ENCODE data around the gene CNOT4. TPM values are rescaled to one million over a fixed set of nuclear protein-coding genes. Genes with fewer than 3 reads are reported as not detected.

The CNOT4 gene
- total and polyA plus RNA-seq, 10 donors: 5.3 to 36.9 (median 27.9) TPM

DNA sequence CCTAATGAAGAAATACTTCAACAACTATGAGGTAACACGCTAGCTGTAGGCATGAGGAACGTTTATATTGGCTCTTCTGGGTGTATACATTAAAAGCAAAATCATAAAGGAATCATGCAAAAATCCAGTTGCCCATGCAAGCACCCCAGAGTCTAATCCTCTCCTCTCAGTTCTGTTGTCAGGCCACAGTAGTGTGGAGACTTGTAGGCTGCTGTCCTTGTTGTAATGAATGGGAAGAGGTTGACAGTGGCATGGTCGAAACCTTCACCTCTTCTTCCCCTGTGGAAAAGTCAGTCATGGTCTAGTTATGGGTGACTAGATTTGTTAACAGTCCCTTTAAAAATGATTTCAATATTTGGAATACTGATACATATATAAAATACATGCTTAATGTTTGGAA, 121.3 kb downstream of the CNOT4 start:
- Histone ChIP-seq H3K27me3 (replicated peaks in 1 of 7) (no peaks in the 10 kb centered on the region), H3K4me1 (peaks cover 0 to 18% (median 0%) of the 10 kb centered on the region in 6 donors), H3K4me3 (no peak overlapping the region), H3K9me3 (no peaks in the 10 kb centered on the region), H3K36me3 (peaks cover 0 to 41% (median 6%) of the 10 kb centered on the region in 6 donors), H3K27ac (no peak overlapping the region)
- TF ChIP-seq POLR2A (IDR thresholded peaks at IDR 0.05) (no peak), POLR2AphosphoS5 (IDR thresholded peaks at IDR 0.05) (no peak)
- TF ChIP-seq, protein P1, sequence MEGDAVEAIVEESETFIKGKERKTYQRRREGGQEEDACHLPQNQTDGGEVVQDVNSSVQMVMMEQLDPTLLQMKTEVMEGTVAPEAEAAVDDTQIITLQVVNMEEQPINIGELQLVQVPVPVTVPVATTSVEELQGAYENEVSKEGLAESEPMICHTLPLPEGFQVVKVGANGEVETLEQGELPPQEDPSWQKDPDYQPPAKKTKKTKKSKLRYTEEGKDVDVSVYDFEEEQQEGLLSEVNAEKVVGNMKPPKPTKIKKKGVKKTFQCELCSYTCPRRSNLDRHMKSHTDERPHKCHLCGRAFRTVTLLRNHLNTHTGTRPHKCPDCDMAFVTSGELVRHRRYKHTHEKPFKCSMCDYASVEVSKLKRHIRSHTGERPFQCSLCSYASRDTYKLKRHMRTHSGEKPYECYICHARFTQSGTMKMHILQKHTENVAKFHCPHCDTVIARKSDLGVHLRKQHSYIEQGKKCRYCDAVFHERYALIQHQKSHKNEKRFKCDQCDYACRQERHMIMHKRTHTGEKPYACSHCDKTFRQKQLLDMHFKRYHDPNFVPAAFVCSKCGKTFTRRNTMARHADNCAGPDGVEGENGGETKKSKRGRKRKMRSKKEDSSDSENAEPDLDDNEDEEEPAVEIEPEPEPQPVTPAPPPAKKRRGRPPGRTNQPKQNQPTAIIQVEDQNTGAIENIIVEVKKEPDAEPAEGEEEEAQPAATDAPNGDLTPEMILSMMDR (IDR thresholded peaks at IDR 0.05 in 8 of 11, conservative IDR thresholded peaks at IDR 0.05 in 3 of 11): no peak
- 79 to 90% (median 81%) methylated on average over 3 of the region's 3 CpGs for WGBS, 5 donors
- intact Hi-C loops (cut with DNase I; ENCODE audit: low total_unique reads): no loop called here
- no peak for DNase-seq

DNA sequence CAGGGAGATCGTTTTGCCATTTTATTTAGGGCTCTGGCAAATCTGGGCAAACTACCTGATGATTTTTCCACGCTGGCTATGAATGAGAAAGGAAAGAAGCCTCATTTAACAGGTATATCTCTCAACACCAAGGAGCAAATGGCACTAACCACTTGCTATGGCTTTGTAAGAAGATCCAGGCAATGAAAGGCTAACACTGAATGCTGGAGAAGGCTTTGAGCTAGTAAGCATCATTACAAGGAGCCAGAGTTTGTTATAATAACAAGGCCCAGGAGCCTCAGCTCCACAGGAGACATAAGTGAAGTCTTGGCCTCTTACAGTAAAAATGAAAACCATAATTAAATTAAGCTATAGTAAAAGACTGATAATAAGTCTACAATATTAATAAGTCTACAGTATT, 123.1 kb downstream of the CNOT4 start:
- H3K27ac ChIP-seq: no peak overlapping the region
- no peak overlapping the region for H3K4me3 ChIP-seq
- peaks cover 0 to 18% (median 0%) of the 10 kb centered on the region in 6 donors for H3K4me1 ChIP-seq
- H3K36me3 ChIP-seq: peaks cover 0 to 22% (median 0%) of the 10 kb centered on the region in 6 donors
- H3K9me3 ChIP-seq: no peaks in the 10 kb centered on the region
- WGBS, 5 donors: 91 to 100% (median 96%) methylated on average over 2 of the region's 2 CpGs
- no peaks in the 10 kb centered on the region for H3K27me3 ChIP-seq (replicated peaks in 1 of 7)
- TF ChIP-seq POLR2AphosphoS5 (IDR thresholded peaks at IDR 0.05) (no peak), POLR2A (IDR thresholded peaks at IDR 0.05) (no peak)
- TF ChIP-seq, protein P1 (IDR thresholded peaks at IDR 0.05 in 8 of 11, conservative IDR thresholded peaks at IDR 0.05 in 3 of 11): no peak
- DNase-seq: no peak
- intact Hi-C loops (cut with DNase I; ENCODE audit: low total_unique reads): no loop called here

DNA sequence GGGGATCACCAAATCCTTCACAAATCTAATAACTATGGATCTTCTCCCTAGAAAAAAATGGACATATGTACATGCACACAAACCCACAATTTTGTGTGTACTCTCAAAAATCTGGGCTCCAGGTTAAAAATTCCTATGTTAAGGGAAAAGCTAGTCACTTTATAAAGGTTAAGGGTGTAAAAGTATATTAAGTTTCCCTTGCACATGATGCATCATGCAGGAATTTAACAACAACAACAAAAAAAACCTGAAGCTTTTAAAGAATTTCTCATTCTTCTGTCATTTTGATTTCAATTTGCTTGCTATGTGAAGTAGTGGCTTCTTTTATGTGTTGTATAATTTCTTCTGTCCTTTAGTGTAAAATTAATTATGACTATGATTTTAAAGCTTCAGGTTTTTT, 123.7 kb downstream of the CNOT4 start:
- Histone ChIP-seq H3K36me3 (peaks cover 0 to 19% (median 0%) of the 10 kb centered on the region in 6 donors), H3K4me1 (peaks cover 0 to 18% (median 0%) of the 10 kb centered on the region in 6 donors), H3K27me3 (replicated peaks in 1 of 7) (no peaks in the 10 kb centered on the region), H3K9me3 (no peaks in the 10 kb centered on the region), H3K27ac (no peak overlapping the region), H3K4me3 (no peak overlapping the region)
- intact Hi-C loops (cut with DNase I; ENCODE audit: low total_unique reads): no loop called here
- no peak for DNase-seq
- TF ChIP-seq, protein P1 (IDR thresholded peaks at IDR 0.05 in 8 of 11, conservative IDR thresholded peaks at IDR 0.05 in 3 of 11): no peak
- TF ChIP-seq POLR2AphosphoS5 (IDR thresholded peaks at IDR 0.05): no peak
- no peak for TF ChIP-seq POLR2A (IDR thresholded peaks at IDR 0.05)

DNA sequence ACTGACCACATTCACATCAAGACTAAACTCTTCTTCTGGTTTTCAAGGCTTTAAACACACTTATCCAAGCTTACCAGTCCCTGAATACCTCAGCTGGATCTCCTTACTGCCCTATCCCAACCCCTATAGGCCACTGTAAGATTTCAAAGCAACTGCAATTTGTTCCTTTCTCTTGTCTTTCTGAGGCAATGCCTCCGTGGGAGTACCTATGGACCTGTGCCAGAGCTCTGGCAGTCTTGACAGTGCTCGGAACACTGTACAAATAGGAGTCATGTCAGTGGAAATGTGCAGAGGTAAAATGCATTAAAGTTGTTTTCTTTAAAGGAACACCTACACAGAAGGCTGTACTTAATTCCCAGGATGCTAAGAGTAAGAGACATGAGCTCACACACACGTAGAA, 124.7 kb downstream of the CNOT4 start:
- no peak overlapping the region for H3K27ac ChIP-seq
- no peak overlapping the region for H3K4me3 ChIP-seq
- H3K9me3 ChIP-seq: no peaks in the 10 kb centered on the region
- H3K27me3 ChIP-seq (replicated peaks in 1 of 7): no peaks in the 10 kb centered on the region
- WGBS, 5 donors: 84 to 91% (median 85%) methylated on average over 3 of the region's 3 CpGs
- TF ChIP-seq POLR2AphosphoS5 (IDR thresholded peaks at IDR 0.05) (no peak), POLR2A (IDR thresholded peaks at IDR 0.05) (no peak)
- TF ChIP-seq, protein P1 (IDR thresholded peaks at IDR 0.05 in 8 of 11, conservative IDR thresholded peaks at IDR 0.05 in 3 of 11): no peak
- H3K36me3 ChIP-seq: peaks cover 0 to 19% (median 0%) of the 10 kb centered on the region in 6 donors
- intact Hi-C loops (cut with DNase I; ENCODE audit: low total_unique reads): no loop called here
- no peak for DNase-seq
- H3K4me1 ChIP-seq: peaks cover 0 to 10% (median 0%) of the 10 kb centered on the region in 6 donors

Measured in spleen (tissue), 11 donors.